CD4-positive, alpha-beta T cell treated with Interferon alpha-2 for 1 hour (primary cell): ENCODE measurements around the gene ARHGAP8.
"Not testable (repeated sequence)": the region's sequence is repeated elsewhere in the genome, so short reads cannot be mapped to it uniquely, and the experiment has no call there.

Experiments
- DNase-seq, 2 donors: peaks; one replicate each; pipeline ENCODE4 v3.0.0-alpha.2; 2020 to 2022

Gene ARHGAP8

GRCh38 chr22:44740307-44740706 is 12.1 kb upstream of the ARHGAP8 start:
- DNase-seq: no peak

- no peak for DNase-seq
Measured at GRCh38 chr22:44741929-44742328, 10.4 kb upstream of the ARHGAP8 start.

GRCh38 chr22:44743247-44743646 is 9.1 kb upstream of the ARHGAP8 start:
- DNase-seq: no peak

- no peak for DNase-seq
Measured at GRCh38 chr22:44743804-44744211, 8.6 kb upstream of the ARHGAP8 start.

GRCh38 chr22:44745853-44746789 is 6.3 kb upstream of the ARHGAP8 start:
- DNase-seq: no peak

GRCh38 chr22:44747784-44748127 is 4.6 kb upstream of the ARHGAP8 start:
- DNase-seq: not testable (repeated sequence)

- DNase-seq: no peak
Measured at GRCh38 chr22:44748524-44748923, 3.9 kb upstream of the ARHGAP8 start.

GRCh38 chr22:44750481-44750880 is 1.9 kb upstream of the ARHGAP8 start:
- DNase-seq: no peak

GRCh38 chr22:44753189-44754042 is 1.0 kb downstream of the ARHGAP8 start:
- no peak for DNase-seq

- no peak for DNase-seq
Measured at GRCh38 chr22:44754998-44755397, 2.6 kb downstream of the ARHGAP8 start.

GRCh38 chr22:44755417-44755816 is 3.0 kb downstream of the ARHGAP8 start:
- DNase-seq: no peak

GRCh38 chr22:44755956-44756361 is 3.6 kb downstream of the ARHGAP8 start:
- no peak for DNase-seq

GRCh38 chr22:44758344-44758973 is 6.1 kb downstream of the ARHGAP8 start:
- DNase-seq: no peak

GRCh38 chr22:44759001-44759400 is 6.6 kb downstream of the ARHGAP8 start:
- DNase-seq: no peak

GRCh38 chr22:44759430-44760310 is 7.3 kb downstream of the ARHGAP8 start:
- no peak for DNase-seq

- DNase-seq: no peak
Measured at GRCh38 chr22:44760476-44760875, 8.1 kb downstream of the ARHGAP8 start.

GRCh38 chr22:44761025-44761424 is 8.7 kb downstream of the ARHGAP8 start:
- DNase-seq: no peak

- DNase-seq: no peak
Measured at GRCh38 chr22:44764373-44764772, 12.0 kb downstream of the ARHGAP8 start.

- no peak for DNase-seq
Measured at GRCh38 chr22:44764974-44765373, 12.6 kb downstream of the ARHGAP8 start.

- no peak for DNase-seq
Measured at GRCh38 chr22:44765571-44766285, 13.4 kb downstream of the ARHGAP8 start.

GRCh38 chr22:44773082-44773481 is 20.7 kb downstream of the ARHGAP8 start:
- DNase-seq: no peak

GRCh38 chr22:44775862-44776261 is 23.5 kb downstream of the ARHGAP8 start:
- DNase-seq: no peak
